ENCODE data around the gene IQCC. TPM values are rescaled to one million over a fixed set of nuclear protein-coding genes. Genes with fewer than 3 reads are reported as not detected.

The IQCC gene
- polyA plus RNA-seq, 1 donor (not counting 4 experiments of a cell fraction or from before 2014, with no cell fraction given) = 1.5 TPM

DNA sequence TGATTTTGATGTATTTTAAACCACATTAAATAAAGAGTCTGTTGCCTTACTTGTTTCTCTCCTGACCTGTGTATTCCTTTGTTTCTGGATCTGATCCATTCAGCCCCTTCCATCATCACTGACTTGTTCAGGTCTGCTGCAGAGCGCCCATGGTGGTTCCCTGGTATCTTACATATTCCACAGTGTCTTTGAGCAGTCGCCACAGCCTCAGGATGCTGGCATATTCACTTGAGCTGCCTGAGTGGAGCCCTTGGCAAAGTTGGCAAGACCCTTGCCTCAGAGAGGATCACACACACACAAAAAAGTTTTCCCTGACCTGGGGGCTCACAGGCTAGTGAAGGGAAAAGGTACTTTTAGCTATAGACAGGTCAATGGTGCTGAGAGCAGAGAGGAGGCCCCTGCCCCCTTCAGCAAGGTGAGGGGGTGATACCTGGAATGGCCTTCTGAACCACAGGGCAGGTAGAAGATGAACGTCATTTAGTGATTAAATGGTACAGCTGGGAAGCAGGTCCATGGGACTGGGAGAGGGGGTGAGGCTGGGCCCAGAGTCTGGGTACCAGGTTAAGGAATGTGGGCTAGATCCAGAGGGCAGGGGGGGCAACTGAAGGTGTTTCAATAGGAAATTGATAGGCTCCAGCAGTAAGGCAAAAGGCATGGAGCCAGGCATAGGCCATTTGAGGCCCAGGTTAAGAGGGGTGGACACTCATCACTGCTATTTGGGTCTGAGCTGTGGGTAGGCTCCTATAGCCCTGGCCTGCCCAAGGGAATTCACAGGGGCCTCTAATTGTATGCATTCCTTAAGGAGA is 7.0 kb upstream of the IQCC start:
- H3K27me3 ChIP-seq (ENCODE audit: control insufficient read depth, extremely low read depth, insufficient read depth, low read length) = no peaks in the 10 kb centered on the region
- no peak overlapping the region for H3K27ac ChIP-seq (ENCODE audit: control insufficient read depth, insufficient read depth, low read length)
- peaks cover 14% of the 10 kb centered on the region for H3K4me1 ChIP-seq (ENCODE audit: control insufficient read depth, extremely low read depth, insufficient read depth, low read length)
- H3K4me3 ChIP-seq (ENCODE audit: control insufficient read depth in 2 of 3, extremely low read depth in 1 of 3, insufficient read depth in 2 of 3, low read depth in 1 of 3, low read length in 3 of 3) = no peak overlapping the region
- no peak overlapping the region for H3K9ac ChIP-seq (ENCODE audit: control insufficient read depth, extremely low read depth, insufficient read depth, low read length)
- H3K4me2 ChIP-seq (ENCODE audit: control insufficient read depth, extremely low read depth, insufficient read depth, low read depth, low read length) = no peak overlapping the region
- no peaks in the 10 kb centered on the region for H3K9me1 ChIP-seq (ENCODE audit: control insufficient read depth, extremely low read depth, insufficient read depth, low read length)
- no peaks in the 10 kb centered on the region for H3K79me2 ChIP-seq (ENCODE audit: control insufficient read depth, insufficient read depth, low read length)
- no peaks in the 10 kb centered on the region for H3K9me3 ChIP-seq (ENCODE audit: control insufficient read depth, low read depth, low read length)
- dilution Hi-C loops (cut with MboI; ENCODE audit: extremely low pct_ligation_motif_present, low sequenced_read_pairs) = no loop called here
- DNase-seq (ENCODE audit: low read depth, low spot score) (no peak), FAIRE-seq (no peak)
- H3K36me3 ChIP-seq (ENCODE audit: control insufficient read depth in 2 of 2, extremely low read depth in 1 of 2, insufficient read depth in 2 of 2, low read length in 2 of 2) = peaks cover 25 to 33% of the 10 kb centered on the region in 2 experiments
- no peak overlapping the region for H2AFZ ChIP-seq (ENCODE audit: control insufficient read depth, low read length)
- H4K20me1 ChIP-seq (ENCODE audit: control insufficient read depth, extremely low read depth, insufficient read depth, low read length) = no peaks in the 10 kb centered on the region
- TF ChIP-seq, protein P1, sequence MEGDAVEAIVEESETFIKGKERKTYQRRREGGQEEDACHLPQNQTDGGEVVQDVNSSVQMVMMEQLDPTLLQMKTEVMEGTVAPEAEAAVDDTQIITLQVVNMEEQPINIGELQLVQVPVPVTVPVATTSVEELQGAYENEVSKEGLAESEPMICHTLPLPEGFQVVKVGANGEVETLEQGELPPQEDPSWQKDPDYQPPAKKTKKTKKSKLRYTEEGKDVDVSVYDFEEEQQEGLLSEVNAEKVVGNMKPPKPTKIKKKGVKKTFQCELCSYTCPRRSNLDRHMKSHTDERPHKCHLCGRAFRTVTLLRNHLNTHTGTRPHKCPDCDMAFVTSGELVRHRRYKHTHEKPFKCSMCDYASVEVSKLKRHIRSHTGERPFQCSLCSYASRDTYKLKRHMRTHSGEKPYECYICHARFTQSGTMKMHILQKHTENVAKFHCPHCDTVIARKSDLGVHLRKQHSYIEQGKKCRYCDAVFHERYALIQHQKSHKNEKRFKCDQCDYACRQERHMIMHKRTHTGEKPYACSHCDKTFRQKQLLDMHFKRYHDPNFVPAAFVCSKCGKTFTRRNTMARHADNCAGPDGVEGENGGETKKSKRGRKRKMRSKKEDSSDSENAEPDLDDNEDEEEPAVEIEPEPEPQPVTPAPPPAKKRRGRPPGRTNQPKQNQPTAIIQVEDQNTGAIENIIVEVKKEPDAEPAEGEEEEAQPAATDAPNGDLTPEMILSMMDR (optimal IDR thresholded peaks at IDR 0.05 in 1 of 3, IDR thresholded peaks at IDR 0.05 in 1 of 3, conservative IDR thresholded peaks at IDR 0.05 in 1 of 3; ENCODE audit: extremely low read depth in 1 of 3, insufficient read depth in 2 of 3, low read length in 3 of 3) = no peak
- no peak for TF ChIP-seq EZH2 (IDR thresholded peaks at IDR 0.05; ENCODE audit: low read length)

DNA sequence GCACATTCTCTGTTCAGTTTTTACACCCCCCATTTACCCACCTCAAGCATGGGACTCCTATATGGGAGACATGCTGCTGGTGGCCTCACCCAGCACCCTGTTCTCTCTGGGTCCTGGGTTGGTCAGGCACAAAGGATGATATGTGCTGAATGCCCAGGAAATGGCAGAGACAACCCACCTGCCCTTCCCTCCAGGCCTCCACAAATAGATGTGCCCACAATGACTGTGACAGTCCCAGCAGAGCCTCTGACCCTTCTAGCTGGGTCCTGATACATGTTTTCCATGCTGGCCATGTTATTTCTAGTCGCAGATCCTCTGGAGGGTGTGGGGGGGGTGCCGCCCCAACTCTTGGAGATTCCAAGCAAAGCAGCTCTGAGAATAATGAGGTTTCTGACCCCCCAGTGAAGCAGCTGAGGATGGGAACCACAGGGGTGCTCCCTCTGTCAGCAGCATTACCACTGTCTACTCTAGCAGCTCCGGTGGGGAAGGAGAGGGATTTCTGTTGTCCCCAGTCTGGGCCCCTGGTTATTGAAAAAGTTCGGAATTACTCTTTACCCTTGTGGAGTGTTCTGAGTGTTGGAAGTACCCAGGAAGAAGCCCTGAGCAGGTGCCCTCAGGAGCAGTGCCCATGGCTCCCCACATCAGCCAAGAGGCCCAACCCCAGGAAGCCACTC is 6.3 kb upstream of the IQCC start:
- H3K4me2 ChIP-seq (ENCODE audit: control insufficient read depth, extremely low read depth, insufficient read depth, low read depth, low read length) = no peak overlapping the region
- dilution Hi-C loops (cut with MboI; ENCODE audit: extremely low pct_ligation_motif_present, low sequenced_read_pairs) = no loop called here
- no peak overlapping the region for H3K9ac ChIP-seq (ENCODE audit: control insufficient read depth, extremely low read depth, insufficient read depth, low read length)
- no peak for FAIRE-seq
- no peaks in the 10 kb centered on the region for H3K9me1 ChIP-seq (ENCODE audit: control insufficient read depth, extremely low read depth, insufficient read depth, low read length)
- H3K79me2 ChIP-seq (ENCODE audit: control insufficient read depth, insufficient read depth, low read length) = no peaks in the 10 kb centered on the region
- H3K9me3 ChIP-seq (ENCODE audit: control insufficient read depth, low read depth, low read length) = no peaks in the 10 kb centered on the region
- no peak overlapping the region for H2AFZ ChIP-seq (ENCODE audit: control insufficient read depth, low read length)
- no peak overlapping the region for H3K27ac ChIP-seq (ENCODE audit: control insufficient read depth, insufficient read depth, low read length)
- H3K4me3 ChIP-seq (ENCODE audit: control insufficient read depth in 2 of 3, extremely low read depth in 1 of 3, insufficient read depth in 2 of 3, low read depth in 1 of 3, low read length in 3 of 3) = no peak overlapping the region
- no peaks in the 10 kb centered on the region for H4K20me1 ChIP-seq (ENCODE audit: control insufficient read depth, extremely low read depth, insufficient read depth, low read length)
- peaks cover 14% of the 10 kb centered on the region for H3K4me1 ChIP-seq (ENCODE audit: control insufficient read depth, extremely low read depth, insufficient read depth, low read length)
- TF ChIP-seq, protein P1 (optimal IDR thresholded peaks at IDR 0.05 in 1 of 3, IDR thresholded peaks at IDR 0.05 in 1 of 3, conservative IDR thresholded peaks at IDR 0.05 in 1 of 3; ENCODE audit: extremely low read depth in 1 of 3, insufficient read depth in 2 of 3, low read length in 3 of 3) = no peak
- no peak for TF ChIP-seq EZH2 (IDR thresholded peaks at IDR 0.05; ENCODE audit: low read length)
- no peak for DNase-seq (ENCODE audit: low read depth, low spot score)
- H3K27me3 ChIP-seq (ENCODE audit: control insufficient read depth, extremely low read depth, insufficient read depth, low read length) = no peaks in the 10 kb centered on the region
- peaks cover 20 to 27% of the 10 kb centered on the region in 2 experiments for H3K36me3 ChIP-seq (ENCODE audit: control insufficient read depth in 2 of 2, extremely low read depth in 1 of 2, insufficient read depth in 2 of 2, low read length in 2 of 2)

Data from keratinocyte (primary cell).